Embryonic facial prominence (tissue), 1 donor: Measurements from ENCODE around the gene MECR.

Source experiments
- DNase-seq: peaks from one replicate; pipeline ENCODE4 v3.0.0-alpha.2; 2016; ENCODE audit errors: extremely low spot score

The MECR gene

GRCh38 chr1:29255134-29255666 lies 24.5 kb upstream of the MECR start:
- DNase-seq = no peak

DNA sequence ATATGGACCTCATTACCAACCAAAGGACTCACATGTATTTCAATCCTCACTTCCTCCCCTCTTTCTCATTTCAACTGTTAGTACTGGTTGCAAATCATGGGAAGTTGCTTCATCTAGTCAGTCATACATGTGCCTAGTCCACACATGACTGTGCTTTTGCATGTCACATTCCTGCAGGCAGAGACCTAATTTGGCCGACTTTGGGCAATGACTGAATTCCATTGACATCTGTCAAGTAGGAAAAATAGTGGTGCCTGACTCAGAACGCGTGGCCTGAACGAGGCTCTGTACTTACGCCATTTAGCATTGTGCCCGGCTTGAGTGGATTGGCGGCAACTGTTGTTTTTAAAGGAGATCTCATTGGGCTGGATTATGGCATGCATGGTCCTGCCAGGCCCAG lies 23.6 kb upstream of the MECR start:
- DNase-seq = no peak

DNA sequence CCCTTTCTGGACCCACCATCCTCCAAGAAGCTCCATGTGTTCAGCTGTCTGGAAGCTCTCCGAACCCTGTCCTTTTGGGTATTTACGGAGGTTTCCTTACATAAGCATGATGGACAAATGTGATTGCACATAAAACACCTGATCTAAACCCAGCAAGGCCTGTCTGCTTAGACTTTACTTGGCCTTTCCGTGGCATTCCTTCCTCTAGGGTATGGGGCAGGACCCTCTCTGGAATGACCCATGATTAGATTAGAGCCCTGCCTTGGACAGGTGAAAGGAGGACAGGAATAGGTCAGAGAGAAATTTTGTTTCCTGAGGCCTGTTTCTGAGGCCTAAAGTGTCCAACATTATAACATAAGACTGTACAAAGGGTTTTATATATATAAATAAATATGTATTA lies 22.4 kb upstream of the MECR start:
- no peak for DNase-seq

- no peak for DNase-seq
Measured at GRCh38 chr1:29251164-29252124, 20.7 kb upstream of the MECR start.

DNA sequence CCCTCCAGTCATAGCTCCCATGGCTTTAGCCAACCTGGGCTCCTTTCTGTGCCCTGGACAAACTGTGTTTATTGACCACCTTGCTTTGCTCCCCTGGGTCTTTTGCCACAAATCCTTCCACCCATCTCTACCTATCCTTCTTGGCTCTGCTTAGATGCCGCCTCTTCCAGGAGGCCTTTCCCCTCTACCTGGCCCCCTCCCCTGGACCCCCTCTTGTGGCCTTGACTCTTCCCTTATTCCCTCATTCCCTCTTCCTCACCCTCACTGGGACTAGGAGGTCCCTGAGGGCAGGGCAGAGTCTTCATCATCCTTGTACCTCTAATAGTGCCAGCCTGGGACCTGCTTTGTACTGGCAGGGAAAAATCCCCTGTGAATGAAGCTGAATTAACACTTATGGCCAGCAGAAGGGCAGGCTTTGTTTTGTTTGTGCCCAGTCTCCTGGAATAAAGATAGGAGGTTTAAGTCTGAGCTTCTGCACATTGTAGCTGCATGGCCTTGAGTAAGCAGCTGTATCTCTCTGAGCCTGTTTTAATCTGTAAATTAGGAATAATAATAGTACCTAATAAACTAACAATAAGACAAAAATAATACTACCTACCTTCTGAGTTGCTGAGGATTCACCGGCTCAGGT lies 19.3 kb upstream of the MECR start:
- DNase-seq = no peak

DNA sequence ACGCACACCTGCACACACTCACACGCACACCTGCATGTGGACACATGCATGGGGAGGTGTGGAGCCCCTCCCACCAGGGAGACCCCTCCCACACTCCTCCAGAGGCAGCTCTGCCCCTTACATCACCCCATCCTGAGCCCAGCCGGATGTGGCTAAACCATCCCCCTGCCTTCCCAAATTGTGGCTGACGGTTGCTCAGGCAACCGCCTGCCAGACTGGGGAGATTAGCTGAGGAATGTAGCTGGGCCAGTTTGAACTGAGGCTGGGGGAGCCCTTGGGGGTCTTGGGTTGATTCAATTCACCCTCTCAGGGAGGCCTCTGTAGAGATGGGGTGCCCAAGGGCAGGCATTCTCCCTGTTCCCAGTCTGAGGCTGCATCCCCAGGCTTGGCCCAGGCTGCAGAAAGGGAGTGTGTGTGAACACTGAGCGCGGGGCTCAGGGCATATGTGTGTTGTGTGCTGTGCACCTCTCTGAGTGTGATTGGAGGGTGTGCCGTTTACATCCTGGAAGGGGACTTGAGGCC lies 18.5 kb upstream of the MECR start:
- DNase-seq = peak; percentile 80

- DNase-seq = no peak
Measured at GRCh38 chr1:29248409-29248808, 17.7 kb upstream of the MECR start.

GRCh38 chr1:29247571-29248273 lies 17.0 kb upstream of the MECR start:
- no peak for DNase-seq

DNA sequence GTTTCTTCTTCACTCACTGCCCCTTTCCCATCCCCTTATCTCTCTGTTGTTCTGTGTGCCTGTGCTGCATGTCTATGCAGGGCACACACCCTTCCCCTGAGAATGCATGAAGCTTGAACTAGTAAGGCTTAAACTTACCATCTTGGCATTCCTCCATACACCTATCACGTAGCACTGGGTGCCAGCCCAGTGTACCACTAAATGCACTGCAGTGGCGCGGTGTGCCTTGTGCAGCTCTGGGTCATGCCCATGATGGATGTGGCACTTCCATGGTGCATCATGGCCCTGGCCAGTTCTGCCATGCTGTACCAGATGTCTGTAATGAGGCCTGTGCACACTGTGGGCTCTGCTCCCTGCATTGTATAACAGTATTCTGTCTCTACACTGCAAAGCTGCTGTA lies 16.3 kb upstream of the MECR start:
- DNase-seq = no peak

DNA sequence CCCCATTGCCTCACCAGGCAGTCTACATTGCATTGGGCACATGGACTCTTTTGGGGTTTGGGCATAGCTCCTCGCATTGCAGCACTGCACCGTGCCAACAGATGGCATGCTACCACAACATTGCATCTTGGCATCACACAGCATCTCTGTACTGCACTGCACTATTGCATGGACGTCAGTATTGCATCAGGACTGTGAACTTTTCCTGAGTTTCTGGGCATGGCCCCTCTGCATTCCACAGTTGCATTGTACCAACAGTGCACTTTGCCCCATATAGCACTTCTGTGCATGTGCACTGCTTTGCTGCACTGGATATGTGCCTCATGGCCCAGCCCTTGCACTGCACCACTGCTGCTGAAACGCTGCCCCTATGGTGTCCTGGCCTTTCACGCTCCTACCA lies 15.1 kb upstream of the MECR start:
- DNase-seq = no peak

- no peak for DNase-seq
Measured at GRCh38 chr1:29245261-29245660, 14.5 kb upstream of the MECR start.

DNA sequence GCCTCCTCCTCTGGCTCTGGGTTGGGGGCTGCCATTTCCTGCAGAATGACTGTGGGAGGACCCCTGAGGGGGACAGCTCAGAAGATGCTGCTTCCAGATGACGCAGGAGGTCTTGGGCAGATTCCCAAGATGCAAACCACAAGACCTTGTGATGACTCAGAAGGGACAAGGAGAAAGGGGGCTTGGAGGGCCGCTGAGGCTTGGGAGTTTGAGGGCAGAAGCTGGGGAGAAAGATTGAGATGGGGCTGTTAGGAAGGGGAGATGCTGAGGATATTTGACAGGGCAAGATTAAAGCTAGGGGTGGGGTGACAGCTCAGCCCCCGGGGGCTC lies 13.1 kb upstream of the MECR start:
- DNase-seq = no peak

GRCh38 chr1:29243023-29243870 lies 12.5 kb upstream of the MECR start:
- DNase-seq = no peak

DNA sequence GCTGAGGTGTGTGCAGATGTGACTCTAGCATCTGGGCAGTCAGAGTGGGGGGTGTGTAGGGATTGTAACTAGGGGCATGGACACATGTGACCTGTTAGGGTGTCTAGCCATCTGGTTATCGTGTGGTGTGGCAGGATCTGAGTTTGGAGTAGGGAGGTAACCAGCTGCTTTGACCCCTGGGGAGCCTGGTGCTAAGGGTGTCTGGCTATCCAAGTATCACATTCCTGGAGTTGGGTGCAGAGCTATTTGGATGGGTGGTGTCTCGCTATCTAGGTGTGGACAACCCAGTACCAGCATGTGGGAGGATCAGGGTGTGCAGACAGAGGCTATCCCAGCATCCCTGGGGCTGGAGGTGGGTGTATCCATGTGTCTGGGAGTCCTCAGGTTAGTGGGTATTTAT lies 10.3 kb upstream of the MECR start:
- no peak for DNase-seq

DNA sequence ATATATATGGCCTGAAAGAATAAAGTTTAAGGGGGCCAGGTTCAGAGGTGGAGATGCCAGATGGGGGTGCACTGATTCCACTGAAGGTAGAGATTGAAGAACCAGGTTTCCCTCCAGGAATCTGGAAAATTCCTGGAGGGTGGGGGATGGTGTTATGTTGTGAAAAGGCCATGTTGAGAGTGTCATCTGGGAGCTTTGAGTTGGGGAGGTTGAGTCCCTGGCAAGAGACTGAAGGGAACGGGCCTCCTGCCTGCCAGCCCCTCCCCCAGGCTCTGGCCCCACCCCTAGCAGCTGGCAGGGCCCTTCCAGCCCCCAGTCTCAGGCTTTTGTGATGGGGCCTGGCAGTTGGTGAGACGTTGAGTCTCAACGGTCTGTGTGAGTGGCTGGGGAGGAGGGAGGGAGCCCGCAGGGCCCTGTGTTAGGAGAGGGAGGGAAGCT lies 9.7 kb upstream of the MECR start:
- DNase-seq = no peak

DNA sequence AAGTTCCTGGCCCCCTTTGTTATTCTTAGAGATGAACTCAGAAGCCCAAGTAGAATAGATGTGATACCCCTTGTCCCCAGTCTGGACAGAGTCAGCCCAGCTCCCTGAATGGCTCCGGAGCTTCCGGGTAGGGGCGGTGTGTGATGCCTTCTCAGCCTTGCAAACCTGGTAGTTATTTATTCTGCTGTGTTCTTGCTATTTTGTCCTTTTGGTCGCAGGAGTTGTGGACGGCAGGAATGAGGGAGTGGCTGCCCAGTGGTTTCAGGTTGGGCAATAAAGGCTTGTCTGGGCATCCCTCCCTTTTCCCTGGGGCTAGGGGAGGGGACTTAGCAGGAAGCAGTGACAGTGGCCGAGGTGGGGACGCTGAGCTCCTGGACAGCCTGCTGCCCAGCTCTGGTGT lies 8.4 kb upstream of the MECR start:
- no peak for DNase-seq

- no peak for DNase-seq
Measured at GRCh38 chr1:29238620-29239002, 7.9 kb upstream of the MECR start.

DNA sequence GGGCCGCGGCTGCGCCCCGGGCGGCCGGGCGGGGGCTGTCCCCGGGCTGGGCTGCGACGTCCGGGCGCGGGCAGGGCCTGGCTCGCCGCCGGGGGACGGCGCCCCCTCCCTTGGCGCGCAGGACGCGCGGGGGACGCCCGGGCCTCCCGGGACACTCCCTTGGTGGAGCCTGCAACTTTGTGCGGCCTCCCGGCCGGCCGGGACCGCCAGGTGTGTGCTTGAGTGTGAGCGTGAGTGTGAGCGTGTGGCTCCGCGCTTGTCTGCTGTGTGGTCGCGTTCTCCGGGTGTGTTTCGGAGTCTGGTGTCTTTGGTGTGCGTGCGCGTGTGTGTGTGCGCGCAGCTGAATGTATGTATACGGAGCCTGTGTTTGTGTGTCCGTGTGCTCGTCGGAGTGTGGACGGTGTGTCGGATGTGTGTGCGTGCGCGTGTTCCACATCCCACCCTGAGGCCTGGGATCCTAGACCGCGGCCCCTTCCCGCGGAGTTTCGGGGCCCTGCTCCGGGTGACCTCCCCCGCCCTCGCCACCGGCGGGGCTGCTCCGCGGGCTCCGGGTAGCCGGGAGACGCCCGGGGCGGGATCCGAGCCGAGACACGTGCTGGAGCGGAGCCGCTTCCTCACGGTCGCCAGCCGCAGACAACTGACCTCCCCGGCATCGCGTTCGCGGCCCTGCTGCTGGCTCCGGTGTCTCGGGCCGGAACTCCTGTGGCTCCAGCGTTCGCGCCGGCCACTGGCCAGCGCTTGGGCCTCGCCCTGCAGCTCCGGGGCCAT lies 7.3 kb upstream of the MECR start:
- no peak for DNase-seq

DNA sequence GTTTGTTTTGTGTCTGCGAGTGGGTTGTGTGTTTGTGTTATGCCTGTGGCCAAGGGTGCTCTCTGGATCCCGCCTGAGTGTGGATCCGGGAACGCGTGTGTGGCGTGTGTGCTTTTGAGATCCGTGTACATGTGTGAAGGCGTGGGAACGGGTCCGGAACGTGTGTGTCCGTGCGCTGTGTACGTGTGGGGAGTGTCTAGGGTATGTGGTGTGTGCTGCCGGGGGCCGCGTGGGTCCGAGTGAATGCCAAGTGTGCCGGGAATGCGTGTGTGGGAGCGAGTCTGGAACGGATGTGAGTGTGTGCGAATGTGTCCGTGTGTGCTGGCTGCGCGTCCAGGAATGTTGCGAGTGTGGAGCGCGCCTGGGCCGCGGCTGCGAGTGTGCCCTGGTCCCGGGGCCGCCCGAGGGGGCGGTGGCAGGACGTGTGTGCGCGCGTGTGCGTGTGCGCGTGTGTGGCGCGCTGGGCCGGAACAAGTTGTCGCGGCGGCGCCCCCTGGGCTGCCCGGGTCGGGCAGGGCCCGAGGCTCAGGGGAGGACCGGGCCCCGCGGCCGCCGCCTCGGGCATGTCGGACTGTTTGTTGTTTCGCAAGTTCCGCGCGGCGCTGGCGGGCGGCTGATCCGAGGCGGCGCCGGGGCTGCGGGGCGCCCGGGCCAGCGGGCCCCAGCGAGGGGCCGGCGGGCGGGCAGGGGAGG lies 6.5 kb upstream of the MECR start:
- DNase-seq = no peak

DNA sequence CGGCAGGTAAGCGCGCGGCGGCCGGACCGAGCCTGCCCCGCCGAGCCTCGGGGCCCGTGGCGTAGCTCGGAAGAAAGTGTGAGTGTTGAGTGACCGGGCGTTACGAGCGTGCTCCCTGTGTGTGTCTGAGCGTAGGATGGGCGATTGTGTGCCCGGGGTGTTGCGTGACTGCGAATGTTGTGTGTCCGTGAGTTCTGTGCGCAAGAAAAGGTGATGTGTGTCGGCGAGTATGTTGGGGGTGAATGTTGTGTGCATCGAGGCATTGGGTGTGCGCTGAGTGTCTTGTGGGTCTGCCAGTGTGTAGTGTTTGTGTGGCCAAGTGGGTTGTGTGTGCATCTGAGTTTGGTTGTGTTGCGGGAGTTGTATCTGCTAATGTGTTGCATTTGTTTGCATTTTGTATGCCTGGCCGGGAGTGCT lies 6.0 kb upstream of the MECR start:
- no peak for DNase-seq
